Skeletal muscle tissue (tissue), 4 donors: Measurements from ENCODE around the gene LHX4. TPM values are rescaled to one million over a fixed set of nuclear protein-coding genes. Genes with fewer than 3 reads are reported as not detected.

ENCODE experiments used
- H3K27ac ChIP-seq: one replicate; pipeline ENCODE4 v1.7.0; 2013; ENCODE audit warnings: mild to moderate bottlenecking, low read depth, low read length, inconsistent platforms
- H3K27me3 ChIP-seq, 3 donors: one replicate each; pipeline ENCODE4 v1.7.0; 2013; ENCODE audit warnings: low read length in 3 of 3; ENCODE audit not compliant: control insufficient read depth in 3 of 3, insufficient read depth in 3 of 3
- H3K36me3 ChIP-seq, 3 donors: one replicate each; pipeline ENCODE4 v1.7.0; 2013; ENCODE audit warnings: low read length in 3 of 3; ENCODE audit not compliant: control insufficient read depth in 3 of 3, insufficient read depth in 3 of 3
- H3K4me1 ChIP-seq, 3 donors: one replicate each; pipeline ENCODE4 v1.7.0; 2013; ENCODE audit warnings: low read length in 3 of 3, mild to moderate bottlenecking in 3 of 3; ENCODE audit not compliant: control insufficient read depth in 3 of 3, insufficient read depth in 3 of 3
- H3K4me3 ChIP-seq, 3 donors: one replicate each; pipeline ENCODE4 v1.7.0; 2013; ENCODE audit warnings: low read length in 3 of 3
- H3K9ac ChIP-seq, 3 donors: one replicate each; pipeline ENCODE4 v1.7.0; 2013; ENCODE audit warnings: low read length in 3 of 3, mild to moderate bottlenecking in 3 of 3, moderate library complexity in 2 of 3, low read depth in 1 of 3
- H3K9me3 ChIP-seq, 3 donors: one replicate each; pipeline ENCODE4 v1.7.0; 2013; ENCODE audit warnings: low read length in 3 of 3; ENCODE audit not compliant: control insufficient read depth in 3 of 3
- total RNA-seq: library from RNA; depleted of rRNA; stranded (reverse); fragments of >200 nt; gene quantifications from one replicate; pipeline ENCODE4 v1.2.3, GENCODE V29; 2014
- donor health status: Osteomylitis.

The LHX4 gene
- total RNA-seq, 1 donor from 2014 or later, result not detected

DNA sequence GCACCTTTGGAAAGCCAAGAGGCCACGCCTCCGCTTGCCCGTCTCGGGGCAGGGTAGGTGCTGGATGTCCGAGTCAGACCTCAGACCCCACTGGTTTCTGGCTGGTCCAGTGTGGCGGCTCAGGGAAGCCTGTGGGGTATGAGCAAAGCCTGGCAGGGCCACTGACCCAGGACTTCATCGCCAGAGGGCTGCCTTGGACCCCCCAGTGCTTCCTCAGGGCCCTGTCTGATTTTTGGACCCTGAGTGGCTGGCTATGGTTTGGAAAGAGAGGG, 20.4 kb downstream of the LHX4 start:
- Histone ChIP-seq H3K27me3 (peaks cover 10 to 45% (median 36%) of the 10 kb centered on the region in 3 donors), H3K27ac (no peak overlapping the region), H3K4me3 (no peak overlapping the region), H3K9ac (no peak overlapping the region), H3K4me1 (no peaks in the 10 kb centered on the region), H3K36me3 (no peaks in the 10 kb centered on the region), H3K9me3 (no peaks in the 10 kb centered on the region)

DNA sequence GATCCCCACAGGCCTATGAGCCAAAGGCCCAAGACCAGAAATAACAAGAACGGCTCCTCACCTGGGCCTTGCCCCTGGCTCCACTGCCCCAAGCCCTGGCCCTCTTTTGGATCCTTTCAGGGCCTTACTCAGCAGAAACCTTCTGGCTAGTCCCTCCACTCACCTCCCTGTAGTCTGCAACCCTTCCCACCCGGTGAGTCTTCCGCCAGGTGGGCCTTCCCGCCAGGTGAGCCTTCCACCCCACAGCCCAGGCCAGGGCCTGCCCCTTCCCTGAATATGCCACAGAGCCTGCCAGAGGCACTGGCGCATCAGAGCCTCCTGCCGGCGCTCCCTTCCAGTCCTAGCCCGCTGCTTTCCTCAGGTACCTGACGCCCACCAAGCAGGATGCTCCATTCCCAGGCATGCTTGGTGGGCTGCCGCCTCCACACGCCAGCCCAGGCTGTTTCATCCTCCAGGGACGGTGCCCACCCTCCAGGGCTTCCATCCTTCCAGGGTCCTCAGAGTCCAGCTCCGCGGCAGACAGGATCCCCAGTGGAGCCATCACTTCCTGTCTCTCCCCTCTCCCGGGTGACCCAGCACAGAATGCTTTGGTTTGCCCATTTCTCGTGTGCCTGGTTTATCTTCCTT, 20.9 kb downstream of the LHX4 start:
- Histone ChIP-seq H3K4me3 (no peak overlapping the region), H3K27ac (no peak overlapping the region), H3K36me3 (no peaks in the 10 kb centered on the region), H3K9me3 (no peaks in the 10 kb centered on the region), H3K9ac (no peak overlapping the region), H3K27me3 (peaks cover 9 to 47% (median 42%) of the 10 kb centered on the region in 3 donors), H3K4me1 (no peaks in the 10 kb centered on the region)

DNA sequence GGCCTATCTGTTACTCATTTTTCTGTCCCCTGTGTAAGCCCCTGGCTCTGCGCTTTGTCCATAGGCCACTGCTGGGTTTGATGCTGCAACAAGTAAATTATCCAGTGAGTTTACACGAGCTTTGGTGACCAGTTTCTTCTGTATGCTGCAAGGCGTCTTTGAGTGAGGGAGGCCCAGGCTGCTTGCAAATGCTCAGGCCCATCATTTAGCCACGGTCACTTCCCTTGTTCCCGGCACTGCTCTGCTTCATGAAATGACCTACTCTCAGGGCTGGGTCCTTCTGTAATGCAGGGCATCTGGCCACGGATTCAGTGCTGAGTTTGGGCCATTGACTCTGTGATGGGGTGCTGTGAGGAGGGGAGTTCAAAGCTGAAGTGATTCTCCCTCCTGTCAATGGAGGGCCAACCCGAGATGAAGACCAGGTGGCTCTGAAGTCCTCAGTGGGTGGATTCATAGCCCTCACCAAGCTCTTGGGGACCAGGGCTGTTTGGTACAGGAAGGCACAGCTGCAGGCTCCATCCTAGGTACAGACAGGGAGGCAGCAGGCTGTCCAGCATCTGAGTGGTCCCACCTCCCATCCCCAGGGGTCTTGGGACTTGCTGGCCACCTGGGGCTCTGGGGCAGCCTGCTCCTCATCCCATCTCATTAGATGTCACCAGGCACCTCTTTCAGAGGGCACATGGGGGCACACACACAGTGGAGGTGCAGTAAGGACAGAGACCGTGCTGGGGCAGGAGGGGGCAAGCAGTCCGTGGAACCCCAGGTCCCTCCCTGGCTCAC, 21.7 kb downstream of the LHX4 start:
- Histone ChIP-seq H3K9me3 (no peaks in the 10 kb centered on the region), H3K9ac (no peak overlapping the region), H3K4me3 (no peak overlapping the region), H3K36me3 (no peaks in the 10 kb centered on the region), H3K27ac (no peak overlapping the region), H3K27me3 (peaks cover 16 to 54% (median 49%) of the 10 kb centered on the region in 3 donors), H3K4me1 (no peaks in the 10 kb centered on the region)

DNA sequence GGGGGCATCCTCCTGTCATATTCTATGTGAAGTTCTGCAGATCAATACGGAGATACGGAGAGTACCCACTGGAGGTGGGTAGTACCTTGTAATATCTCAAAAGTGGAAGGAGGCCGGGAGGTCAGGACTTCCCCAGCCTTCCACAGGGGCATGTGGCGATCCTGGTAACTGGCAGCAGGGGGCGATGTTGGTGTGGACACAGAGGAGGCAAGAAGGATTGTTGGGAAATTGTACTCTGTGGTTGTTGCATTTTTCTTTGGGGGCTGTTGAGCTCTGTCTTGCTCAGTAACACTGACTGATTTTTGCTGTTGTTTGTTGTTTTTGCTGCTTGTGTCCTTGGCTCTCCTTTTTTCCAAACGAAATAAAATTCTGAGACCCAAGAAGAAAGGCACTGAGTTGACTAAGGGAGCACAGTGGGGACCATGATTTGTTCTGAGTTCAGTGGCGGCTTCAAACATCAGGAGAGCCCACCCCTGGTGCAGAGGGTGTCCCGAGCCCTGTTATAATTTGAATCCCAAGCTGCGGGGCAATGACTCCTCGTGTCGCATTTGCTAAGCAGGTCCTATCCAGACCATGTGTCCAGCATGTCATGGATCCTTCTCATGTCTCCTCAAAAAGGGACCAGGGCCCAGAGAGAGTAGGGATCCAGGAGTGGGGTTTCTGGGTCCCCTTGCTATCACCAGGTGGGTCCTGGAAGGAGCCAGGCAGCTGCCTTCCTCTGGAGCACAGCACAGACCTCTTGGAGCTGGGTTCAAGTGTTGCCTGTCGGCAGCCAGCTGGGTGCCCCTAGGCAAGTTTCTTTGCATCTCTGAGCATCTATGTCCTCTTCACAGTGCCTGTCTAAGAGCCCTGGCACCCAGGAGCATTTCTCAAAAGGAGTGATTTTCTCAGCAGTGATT, 22.8 kb downstream of the LHX4 start:
- no peak overlapping the region for H3K27ac ChIP-seq
- no peaks in the 10 kb centered on the region for H3K4me1 ChIP-seq
- H3K27me3 ChIP-seq, result peaks cover 28 to 66% (median 60%) of the 10 kb centered on the region in 3 donors
- H3K36me3 ChIP-seq, result no peaks in the 10 kb centered on the region
- no peak overlapping the region for H3K4me3 ChIP-seq
- H3K9me3 ChIP-seq, result no peaks in the 10 kb centered on the region
- H3K9ac ChIP-seq, result no peak overlapping the region

DNA sequence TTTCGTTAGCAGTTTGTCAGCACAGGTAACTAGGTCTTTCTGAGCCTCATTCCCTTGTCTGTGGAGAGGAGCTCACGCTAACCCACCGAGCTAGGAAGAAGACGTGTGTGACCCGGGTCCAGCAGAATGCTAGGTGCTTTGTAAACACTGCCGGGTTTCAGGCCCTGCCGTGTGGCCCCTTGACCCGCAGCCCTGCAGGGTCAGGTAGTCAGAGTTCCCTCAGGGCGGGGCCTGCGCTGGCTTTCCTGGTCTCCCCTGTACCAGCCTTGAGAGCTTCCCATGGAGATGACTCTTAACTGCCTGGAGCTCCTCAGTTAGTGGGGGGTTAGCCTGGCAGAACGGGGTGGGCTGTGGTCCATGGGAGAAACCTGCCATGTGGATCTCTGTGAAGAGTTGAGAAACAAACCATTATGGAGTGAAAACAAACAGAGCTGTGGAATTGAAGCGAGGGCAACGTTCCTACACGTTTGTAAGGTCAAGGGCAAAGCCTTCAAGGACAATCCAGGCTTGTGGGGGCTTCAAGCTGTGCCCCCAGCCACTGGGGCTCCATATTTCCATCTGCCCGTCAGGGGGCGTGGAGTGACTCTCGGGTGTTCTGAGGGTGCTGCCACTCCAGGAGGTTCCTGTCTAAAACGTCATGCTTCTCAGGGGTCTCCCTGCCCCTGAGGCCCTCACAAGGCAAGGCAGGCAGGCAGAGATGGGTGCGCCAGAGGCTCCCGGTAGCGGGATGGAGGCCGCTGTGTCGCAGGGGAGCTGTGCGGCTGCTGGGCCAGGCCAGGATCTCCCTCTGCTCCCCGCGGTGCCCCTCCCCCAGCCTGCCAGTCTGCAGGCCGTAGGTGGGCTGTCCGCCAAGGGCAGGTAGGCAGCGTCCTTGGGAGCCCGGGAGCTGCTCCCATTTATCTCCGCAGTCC, 23.8 kb downstream of the LHX4 start:
- H3K4me3 ChIP-seq, result no peak overlapping the region

DNA sequence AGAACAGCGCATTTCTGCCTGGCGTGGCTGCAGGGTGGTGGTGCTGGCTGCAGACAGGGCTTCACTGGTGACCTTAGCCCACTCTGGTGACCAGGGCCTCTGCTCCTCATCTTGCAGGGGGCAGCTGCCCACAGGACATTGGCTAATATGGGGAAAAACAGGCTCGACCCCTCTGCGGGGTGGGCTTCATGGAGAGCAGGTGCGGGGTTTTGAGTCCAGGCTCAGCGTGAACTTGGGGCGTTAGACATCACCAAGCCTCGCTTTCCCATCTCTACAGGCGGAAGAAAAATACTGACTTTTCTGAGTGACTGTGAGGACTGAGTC, 24.4 kb downstream of the LHX4 start:
- peaks cover 42 to 78% (median 71%) of the 10 kb centered on the region in 3 donors for H3K27me3 ChIP-seq
- no peaks in the 10 kb centered on the region for H3K9me3 ChIP-seq
- H3K4me3 ChIP-seq, result no peak overlapping the region
- H3K27ac ChIP-seq, result no peak overlapping the region
- H3K36me3 ChIP-seq, result no peaks in the 10 kb centered on the region
- no peak overlapping the region for H3K9ac ChIP-seq
- H3K4me1 ChIP-seq, result no peaks in the 10 kb centered on the region

More for the DNA sequence above, 23.8 kb downstream of the LHX4 start:
- no peaks in the 10 kb centered on the region for H3K36me3 ChIP-seq
- H3K9me3 ChIP-seq, result no peaks in the 10 kb centered on the region
- H3K4me1 ChIP-seq, result no peaks in the 10 kb centered on the region
- H3K27ac ChIP-seq, result no peak overlapping the region
- H3K27me3 ChIP-seq, result peaks cover 36 to 71% (median 65%) of the 10 kb centered on the region in 3 donors
- H3K9ac ChIP-seq, result no peak overlapping the region

DNA sequence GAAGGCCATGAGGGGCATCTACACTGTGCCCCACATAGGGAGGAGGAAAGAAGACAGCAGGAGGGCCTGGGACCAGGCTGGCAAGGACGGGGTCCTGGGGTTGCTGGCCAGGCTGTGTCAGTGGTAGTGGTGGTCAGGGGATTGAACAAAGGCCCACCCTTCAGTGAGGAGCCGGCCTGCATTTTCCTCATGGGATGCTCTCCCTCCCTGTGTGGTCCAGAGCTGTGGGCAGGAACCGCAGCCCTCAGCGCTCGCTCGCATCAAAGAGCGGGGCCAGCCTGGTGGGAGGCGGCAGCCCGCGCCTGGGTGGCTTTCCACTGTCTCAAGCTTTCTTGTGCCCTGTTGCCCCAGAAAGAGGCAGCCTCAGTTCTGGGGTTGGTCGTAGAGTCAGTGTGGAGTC, 24.8 kb downstream of the LHX4 start:
- Histone ChIP-seq H3K27ac (no peak overlapping the region), H3K4me1 (no peaks in the 10 kb centered on the region), H3K9me3 (no peaks in the 10 kb centered on the region), H3K4me3 (no peak overlapping the region), H3K36me3 (no peaks in the 10 kb centered on the region), H3K27me3 (peaks cover 46 to 79% (median 72%) of the 10 kb centered on the region in 3 donors), H3K9ac (no peak overlapping the region)

DNA sequence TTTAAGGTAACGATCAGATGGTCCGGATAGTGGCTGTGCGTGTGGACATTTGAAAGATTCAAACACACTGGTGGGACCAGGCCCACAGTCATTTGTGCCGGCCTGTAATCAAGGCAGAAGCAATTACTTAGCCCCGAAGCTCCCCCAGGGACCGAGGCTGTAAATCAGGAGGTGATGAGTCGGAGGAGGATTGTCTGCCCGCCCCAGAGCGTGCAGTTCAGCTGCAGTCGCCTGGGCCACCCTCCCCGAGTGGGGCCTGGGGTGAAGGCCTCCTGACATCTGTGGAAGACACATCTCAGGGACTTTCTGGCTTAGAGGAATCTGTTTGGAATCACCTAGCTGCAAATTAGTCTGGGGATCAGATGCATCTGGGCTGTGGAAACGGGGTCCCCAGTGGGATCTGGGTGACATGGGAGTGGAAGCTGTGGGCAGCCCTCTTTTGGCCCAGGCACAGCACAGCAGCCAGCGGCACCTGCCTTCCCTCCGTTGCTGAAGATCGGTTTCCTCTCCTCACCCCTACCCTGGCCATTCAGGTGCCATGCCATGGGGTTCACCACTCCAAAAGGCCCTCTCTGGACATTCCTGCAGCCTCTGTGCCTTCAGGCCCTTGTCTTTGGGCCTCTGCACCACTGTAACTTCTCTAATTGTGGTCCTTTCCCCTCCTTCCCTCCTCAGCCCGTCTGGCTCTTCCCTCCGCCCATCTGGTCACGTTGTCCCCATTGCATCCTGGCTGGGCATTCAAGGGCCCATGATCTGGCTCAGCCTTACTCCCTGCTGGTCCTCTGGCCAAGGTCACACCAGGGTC, 25.7 kb downstream of the LHX4 start:
- no peaks in the 10 kb centered on the region for H3K4me1 ChIP-seq

More for the DNA sequence above, 25.7 kb downstream of the LHX4 start:
- Histone ChIP-seq H3K9me3 (no peaks in the 10 kb centered on the region), H3K4me3 (no peak overlapping the region), H3K27me3 (peaks cover 51 to 80% (median 77%) of the 10 kb centered on the region in 3 donors), H3K36me3 (no peaks in the 10 kb centered on the region), H3K27ac (no peak overlapping the region), H3K9ac (no peak overlapping the region)
